NCI-H146 (cell line): Measurements from ENCODE around the gene LMNTD2.
"Not testable (repeated sequence)": the region's sequence is repeated elsewhere in the genome, so short reads cannot be mapped to it uniquely, and the experiment has no call there.

ENCODE experiments used
- DNase-seq: peaks from one replicate; lab custom pipeline; 2025; lab: John Stamatoyannopoulos, UW

Gene LMNTD2

DNA sequence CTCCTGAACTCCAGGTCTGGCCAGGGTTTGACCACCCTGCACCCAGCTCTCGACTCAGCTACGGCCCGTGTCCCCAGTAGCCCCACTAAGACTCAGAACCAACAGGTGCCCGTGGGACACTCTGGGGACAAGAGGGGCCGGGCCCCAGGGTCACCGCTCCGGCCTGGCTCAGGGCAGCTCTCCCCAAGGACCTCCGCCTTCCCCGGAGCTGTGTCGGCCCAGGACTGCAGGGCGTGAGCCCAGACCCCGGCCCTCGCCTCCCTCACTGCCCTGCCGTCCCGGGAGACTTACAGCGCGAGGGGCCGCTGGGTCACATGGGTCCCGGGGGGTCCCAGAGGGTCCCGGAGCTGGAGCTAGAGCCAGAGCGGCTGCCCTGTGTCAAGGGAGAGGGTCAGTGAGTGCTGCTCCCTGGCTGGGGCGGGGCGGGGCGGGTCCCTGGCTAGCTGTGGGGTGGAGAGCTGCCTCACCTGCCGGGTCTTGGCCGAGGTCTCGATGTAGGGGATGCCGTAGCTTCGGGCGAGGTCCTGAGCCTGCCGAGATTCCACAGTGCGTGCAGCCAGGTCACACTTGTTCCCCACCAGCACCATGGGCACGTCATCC is 27.5 kb downstream of the LMNTD2 start:
- DNase-seq: no peak

DNA sequence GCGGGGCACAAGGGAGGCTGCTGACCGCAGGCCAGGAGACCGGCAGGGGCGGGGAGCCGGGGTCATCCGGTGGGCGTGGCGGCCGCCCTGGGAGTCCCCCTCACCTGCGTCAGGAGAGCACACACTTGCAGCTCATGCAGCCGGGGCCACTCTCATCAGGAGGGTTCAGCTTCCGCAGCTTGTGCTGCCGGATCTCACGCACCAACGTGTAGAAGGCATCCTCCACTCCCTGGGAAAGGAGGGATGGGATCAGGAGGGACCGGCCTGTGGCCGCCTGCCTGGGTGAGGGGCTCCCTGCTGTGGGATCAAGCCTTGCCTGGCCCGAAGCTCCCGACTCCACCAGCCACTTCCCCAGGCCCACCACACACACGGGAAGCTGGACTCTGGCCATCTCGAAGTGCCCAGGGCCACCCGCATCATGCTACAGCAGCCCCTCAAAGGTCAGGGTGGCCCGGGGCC is 28.0 kb downstream of the LMNTD2 start:
- DNase-seq: no peak

DNA sequence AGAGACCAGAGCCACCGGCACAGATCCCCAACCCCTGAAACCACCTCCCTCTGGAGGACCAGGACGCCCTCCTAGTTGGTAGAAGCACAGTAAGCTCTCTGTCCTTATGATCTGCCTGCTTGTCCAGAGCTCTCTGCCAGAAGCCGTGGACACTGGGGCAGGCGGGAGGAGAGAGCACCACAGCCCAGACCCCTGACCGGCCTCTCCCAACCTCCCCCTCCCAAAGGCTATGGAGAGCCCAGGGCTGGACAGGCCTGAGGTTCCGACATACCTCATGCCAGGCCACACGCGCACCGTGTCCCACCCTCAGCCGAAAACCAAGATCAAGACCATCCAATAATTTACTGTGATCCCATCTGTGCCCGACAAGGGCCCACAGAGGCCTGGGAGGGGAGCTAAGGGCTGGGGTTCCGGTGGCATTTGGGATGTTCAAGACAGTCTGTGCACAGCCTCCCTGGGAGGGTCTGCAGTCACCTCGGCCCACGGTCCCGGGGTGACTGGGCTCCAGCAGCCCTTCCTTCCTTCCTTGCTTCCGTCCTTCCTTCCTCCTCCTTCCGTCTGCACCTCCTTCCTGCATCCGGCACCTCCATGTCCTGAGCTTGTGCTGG is 28.5 kb downstream of the LMNTD2 start:
- no peak for DNase-seq

GRCh38 chr11:530960-531831 is 29.3 kb downstream of the LMNTD2 start:
- DNase-seq: no peak

- DNase-seq: no peak
These were observed 30.7 kb downstream of the LMNTD2 start for GRCh38 chr11:529728-530411.

DNA sequence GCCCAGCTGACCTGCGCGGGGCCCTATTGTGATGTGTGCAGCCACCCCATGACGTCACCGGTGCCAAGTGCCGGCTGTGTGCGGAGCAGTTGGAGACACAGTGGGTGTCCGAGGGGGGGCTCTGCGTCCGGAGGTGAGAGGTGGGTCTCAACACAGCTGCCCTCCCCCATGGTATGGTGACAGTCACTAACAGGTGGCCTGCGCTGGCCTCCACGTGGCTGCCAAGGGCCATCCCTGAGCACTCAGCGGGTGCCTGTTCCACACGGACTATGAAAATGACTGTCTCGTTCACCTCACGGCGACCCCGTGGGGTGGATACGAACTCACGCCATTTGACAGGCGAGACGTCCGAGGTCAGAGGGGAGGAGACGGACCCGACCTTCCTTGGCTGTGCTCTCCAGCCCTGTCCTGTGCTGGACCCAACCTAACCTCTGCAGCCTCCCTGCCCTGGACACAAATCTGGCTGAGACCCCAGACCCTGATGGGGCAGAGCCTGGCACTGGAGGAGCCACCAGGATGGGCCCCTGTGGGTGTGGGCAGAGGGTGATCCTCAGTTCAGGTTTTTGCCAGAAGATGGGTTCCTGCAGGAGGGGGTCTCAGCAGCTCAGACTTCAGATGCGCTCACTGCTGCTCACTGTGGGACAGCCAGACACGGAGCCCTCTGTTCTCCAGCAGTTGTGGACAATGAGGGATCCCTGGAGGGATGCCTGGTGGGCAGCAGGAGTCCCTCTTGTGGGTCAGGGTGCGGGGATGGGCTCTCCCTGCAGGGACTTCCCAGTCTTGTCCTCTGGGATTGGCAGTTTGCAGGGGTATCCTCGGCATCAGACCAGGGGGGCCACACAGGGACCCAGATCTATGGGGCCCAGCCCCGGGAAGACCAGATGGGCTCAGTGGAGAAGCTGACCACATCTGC is 31.5 kb downstream of the LMNTD2 start:
- DNase-seq: peak; percentile 82

DNA sequence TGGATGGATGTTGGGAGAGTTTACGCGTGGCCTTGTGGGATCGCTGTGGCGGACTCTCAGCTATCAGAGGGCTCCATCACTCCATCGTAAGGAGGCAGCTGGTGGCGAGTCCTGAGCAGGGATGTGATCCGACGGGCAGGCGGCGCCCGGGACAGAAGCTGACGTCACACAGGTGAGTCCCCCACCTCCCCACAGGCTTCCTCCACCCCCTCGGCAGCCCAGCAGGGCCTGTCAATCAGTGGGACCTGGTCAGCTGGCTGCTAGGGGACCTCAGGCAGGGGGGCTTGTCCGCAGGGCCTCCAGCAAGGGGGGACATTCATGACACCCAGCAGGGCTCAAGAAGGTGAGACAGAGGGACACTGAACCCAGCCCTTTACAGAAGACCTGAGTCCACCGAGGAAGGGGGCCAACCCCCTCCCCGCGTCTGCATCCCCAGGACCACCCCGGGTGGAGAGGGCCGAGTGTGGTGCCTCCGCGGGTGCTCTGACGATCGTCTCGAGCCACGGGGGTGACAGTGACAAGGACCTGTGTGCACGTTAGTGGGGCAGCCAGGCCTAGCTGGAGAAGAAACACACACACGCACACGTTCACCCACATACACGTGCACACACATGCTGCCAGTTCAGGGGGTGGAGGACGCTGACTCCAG is 32.2 kb downstream of the LMNTD2 start:
- DNase-seq: no peak

DNA sequence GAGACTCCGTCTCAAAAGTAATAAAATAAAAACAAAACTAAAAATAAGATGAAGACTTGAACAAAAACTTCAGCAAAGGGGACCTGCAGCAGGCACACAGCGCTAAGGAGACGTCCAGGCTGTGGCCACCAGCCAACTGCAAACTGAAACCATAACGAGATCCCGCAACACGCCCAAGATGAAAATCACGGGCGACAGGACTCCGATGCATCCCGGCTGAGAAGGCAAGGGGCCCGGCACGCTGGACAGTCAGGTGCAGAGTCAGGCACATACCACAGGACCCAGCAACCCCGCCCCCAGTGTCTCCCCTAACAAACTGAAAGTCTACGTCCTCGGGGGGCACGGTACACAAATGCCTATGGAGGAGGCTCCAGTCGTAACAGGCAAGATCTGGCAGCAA is 34.3 kb downstream of the LMNTD2 start:
- DNase-seq: no peak

- no peak for DNase-seq
These were observed 39.3 kb downstream of the LMNTD2 start for GRCh38 chr11:521177-521688.

DNA sequence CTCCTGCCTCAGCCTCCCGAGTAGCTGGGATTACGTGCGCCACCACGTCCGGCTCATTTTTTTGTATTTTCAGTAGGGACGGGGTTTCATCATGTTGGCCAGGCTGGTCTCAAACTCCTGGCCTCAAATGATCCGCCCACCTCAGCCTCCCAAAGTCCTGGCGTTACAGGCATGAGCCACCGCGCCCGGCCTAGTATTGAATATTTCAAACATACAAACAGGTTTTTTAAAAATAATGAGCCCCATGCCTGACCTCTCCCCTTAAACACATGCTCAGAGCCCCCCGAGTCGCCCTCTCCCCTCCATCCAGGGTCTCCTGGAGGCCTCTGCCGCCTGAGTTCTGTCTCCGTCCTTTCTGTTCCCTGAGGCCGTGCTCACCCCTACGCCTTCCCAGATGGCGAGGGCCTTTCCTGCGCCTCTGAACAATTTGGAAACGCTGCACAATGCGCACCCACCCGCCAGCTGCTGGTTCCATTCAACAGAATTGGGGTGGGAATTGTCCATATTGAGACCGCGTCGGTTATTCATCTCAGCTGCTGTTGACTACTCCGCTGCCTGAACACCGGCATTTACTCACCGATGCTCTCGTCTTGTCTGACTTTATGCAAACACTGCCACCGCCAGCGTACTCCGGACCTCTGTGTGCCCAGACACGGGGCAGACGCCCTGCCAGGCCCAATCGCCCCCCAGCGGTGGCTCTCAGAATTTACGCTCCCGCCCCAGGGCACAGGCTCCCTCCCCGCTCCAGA is 39.9 kb downstream of the LMNTD2 start:
- no peak for DNase-seq

GRCh38 chr11:518463-519202 is 41.9 kb downstream of the LMNTD2 start:
- DNase-seq: peak; percentile 28

GRCh38 chr11:516918-517685 is 43.4 kb downstream of the LMNTD2 start:
- not testable (repeated sequence) for DNase-seq

DNA sequence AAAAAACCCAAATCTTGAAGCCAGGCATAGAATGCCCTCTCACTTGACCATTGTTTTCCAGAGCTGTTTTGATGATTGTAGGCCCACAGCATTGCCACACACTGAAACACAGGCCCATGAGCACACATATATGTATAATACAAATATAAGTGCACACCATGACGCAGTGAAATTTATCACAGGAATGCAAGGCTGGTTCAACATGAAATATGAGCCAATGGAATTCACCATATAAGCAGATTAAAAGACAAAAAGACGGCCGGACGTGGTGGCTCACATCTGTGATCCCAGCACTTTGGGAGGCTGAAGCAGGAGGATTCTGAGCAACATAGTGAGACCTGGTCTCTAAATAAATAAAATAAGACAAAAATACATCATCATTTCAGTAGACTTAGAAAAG is 44.1 kb downstream of the LMNTD2 start:
- no peak for DNase-seq

GRCh38 chr11:515131-515530 is 45.4 kb downstream of the LMNTD2 start:
- DNase-seq: no peak

- no peak for DNase-seq
These were observed 45.9 kb downstream of the LMNTD2 start for GRCh38 chr11:514606-515005.

DNA sequence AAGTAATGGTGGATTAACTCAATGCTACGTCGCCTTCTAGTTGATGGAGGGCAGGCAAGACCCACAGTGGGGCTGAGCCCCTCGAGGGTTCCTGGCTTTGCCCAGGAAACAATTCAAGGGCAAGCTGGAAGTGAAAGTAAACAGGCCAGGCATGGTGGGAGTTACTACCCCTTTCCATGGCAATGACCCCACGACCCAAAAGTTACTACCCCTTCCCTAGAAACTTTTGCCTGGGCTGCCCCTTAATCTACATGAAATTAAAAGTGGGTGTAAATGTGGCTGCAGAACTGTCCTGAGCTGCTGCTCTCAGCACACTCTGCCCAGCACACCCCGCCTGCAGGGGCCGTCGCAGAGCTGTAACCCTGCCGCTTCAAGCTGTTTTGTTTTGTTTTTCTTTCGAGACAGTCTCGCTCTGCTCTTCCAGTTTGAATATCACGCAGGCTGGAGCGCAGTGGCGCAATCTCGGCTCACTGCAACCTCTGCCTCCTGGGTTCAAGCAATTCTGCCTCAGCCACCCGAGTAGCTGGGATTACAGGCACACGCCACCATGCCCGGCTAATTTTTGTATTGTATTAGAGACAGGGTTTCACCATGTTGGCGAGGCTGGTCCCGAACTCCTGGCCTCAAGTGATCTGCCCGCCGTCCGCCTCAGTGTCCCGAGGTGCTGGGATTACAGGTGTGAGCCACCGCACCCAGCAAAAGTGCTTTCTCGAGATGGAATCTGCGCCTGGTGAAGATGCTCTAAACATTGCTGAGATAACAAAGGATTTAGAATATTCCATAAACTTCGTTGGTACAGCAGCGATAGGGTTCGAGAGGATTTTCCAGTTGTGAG is 47.6 kb downstream of the LMNTD2 start:
- no peak for DNase-seq

- DNase-seq: no peak
These were observed 51.6 kb downstream of the LMNTD2 start for GRCh38 chr11:508956-509355.
